WI38 (cell line): ENCODE data around the gene ANK3.

Experiments
- H3K4me3 ChIP-seq: 2 replicates; pipeline ENCODE4 v1.5.1; 2011; ENCODE audit warnings: low read depth, mild to moderate bottlenecking, control low read depth, low read length
- TF ChIP-seq, protein P1 (sequence below): IDR thresholded peaks from 2 replicates; pipeline ENCODE4 v1.5.1; 2012; ENCODE audit warnings: low read depth, mild to moderate bottlenecking, control low read depth, low read length

ANK3 gene

GRCh38 chr10:60428387-60428737 is 38.7 kb upstream of the ANK3 start:
- TF ChIP-seq, protein P1, sequence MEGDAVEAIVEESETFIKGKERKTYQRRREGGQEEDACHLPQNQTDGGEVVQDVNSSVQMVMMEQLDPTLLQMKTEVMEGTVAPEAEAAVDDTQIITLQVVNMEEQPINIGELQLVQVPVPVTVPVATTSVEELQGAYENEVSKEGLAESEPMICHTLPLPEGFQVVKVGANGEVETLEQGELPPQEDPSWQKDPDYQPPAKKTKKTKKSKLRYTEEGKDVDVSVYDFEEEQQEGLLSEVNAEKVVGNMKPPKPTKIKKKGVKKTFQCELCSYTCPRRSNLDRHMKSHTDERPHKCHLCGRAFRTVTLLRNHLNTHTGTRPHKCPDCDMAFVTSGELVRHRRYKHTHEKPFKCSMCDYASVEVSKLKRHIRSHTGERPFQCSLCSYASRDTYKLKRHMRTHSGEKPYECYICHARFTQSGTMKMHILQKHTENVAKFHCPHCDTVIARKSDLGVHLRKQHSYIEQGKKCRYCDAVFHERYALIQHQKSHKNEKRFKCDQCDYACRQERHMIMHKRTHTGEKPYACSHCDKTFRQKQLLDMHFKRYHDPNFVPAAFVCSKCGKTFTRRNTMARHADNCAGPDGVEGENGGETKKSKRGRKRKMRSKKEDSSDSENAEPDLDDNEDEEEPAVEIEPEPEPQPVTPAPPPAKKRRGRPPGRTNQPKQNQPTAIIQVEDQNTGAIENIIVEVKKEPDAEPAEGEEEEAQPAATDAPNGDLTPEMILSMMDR, result no peak
- no peak overlapping the region for H3K4me3 ChIP-seq

GRCh38 chr10:60427709-60428386 is 38.2 kb upstream of the ANK3 start:
- TF ChIP-seq, protein P1, result no peak
- no peak overlapping the region for H3K4me3 ChIP-seq

GRCh38 chr10:60427148-60427547 is 37.5 kb upstream of the ANK3 start:
- no peak overlapping the region for H3K4me3 ChIP-seq
- TF ChIP-seq, protein P1, result no peak

- H3K4me3 ChIP-seq, result no peak overlapping the region
- TF ChIP-seq, protein P1, result no peak
These were observed 36.8 kb upstream of the ANK3 start for GRCh38 chr10:60426425-60426824.

- H3K4me3 ChIP-seq, result no peak overlapping the region
- TF ChIP-seq, protein P1, result no peak
These were observed 35.9 kb upstream of the ANK3 start for GRCh38 chr10:60425392-60426110.

GRCh38 chr10:60424971-60425370 is 35.3 kb upstream of the ANK3 start:
- H3K4me3 ChIP-seq, result no peak overlapping the region
- TF ChIP-seq, protein P1, result no peak

- no peak overlapping the region for H3K4me3 ChIP-seq
- TF ChIP-seq, protein P1, result no peak
These were observed 34.2 kb upstream of the ANK3 start for GRCh38 chr10:60423920-60424319.
